HG03280 (cell line): ENCODE data around the gene PTK6.
A peak's percentile ranks its signal among the peaks of the same experiment; 100 is the strongest.

Experiments
- ATAC-seq: cut with Tn5 transposase; IDR thresholded peaks from one replicate; pipeline ENCODE4 v1.9.1; 2021; ENCODE audit warnings: mild to moderate bottlenecking, moderate library complexity; ENCODE audit not compliant: unreplicated experiment

The PTK6 gene

DNA sequence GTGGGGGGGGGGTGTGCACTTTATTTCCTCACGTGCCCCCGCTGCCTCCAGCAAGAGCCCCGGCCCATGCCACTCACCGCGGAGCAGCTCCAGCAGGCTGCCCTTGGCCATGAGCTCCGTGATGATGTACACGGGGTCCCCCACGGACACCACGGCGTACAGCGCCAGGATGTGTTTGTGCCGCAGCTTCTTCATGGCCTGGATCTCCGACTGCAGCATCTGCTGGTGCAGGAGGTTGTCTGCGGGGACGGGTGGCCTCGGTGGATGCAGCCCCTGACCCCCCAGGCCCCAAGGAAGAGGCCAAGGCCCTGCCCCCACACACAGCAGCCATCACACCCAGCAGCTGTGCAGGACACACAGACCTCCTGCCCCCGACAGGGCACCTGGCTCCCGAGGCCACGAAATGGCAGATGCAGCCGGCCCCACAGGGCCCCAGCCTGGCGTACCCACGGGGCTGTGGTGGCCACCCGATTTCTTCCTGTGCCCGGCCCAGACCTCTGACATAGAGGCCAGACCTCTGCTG, 4.7 kb downstream of the PTK6 start:
- ATAC-seq = no peak

DNA sequence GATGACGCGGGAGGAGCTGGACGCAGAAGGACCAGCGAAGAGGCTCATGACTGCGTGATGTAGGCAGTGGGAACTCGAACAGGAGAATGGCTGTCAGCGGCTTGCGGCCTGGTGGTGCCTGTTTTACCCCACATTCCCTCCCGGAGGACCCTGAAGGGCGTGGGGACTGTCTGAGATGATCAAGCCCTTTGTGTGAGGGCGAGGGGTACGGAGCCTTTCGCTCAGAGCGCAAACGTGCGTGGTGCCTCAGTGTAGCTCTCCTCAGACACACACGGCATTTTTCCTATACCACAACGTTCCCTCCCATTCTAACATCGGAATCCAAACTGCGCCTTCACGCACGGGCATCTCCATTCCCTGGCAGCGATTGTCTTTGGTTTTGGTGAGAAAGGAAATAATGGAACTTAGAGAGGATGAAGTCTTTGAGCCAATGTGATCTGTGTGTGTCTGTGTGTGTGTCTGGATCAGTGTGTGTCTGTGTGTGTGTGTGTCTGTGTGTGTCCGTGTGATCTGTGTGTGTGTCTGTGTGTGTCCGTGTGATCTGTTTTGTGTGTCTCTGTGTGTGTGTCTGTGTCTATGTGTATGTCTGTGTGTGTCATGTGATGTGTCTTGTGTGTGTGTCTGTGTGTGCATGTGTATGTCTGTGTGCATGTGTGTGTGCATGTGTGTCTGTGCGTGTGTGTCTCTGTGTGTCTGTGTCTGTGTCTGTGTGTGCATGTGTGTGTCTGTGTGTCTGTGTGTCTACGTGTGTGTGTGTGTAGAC, 5.3 kb downstream of the PTK6 start:
- no peak for ATAC-seq

DNA sequence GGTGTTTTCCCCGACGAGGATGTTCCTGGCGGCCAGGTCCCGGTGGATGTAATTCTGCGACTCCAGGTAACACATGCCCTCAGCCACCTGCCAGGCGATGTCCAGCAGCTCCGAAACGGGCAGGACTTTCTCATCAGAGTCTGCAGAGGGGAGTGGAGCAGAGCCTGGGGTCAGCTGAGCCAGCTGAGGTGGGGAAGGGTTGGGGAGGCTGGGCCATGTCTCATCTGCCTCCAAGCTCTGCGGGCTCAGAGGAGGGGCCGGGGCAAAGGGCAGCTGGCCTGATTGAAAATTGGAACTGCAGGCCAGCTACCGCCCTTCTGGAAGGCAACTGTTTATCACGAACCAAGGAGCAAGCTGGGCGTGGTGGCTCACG, 6.4 kb downstream of the PTK6 start:
- ATAC-seq = no peak

DNA sequence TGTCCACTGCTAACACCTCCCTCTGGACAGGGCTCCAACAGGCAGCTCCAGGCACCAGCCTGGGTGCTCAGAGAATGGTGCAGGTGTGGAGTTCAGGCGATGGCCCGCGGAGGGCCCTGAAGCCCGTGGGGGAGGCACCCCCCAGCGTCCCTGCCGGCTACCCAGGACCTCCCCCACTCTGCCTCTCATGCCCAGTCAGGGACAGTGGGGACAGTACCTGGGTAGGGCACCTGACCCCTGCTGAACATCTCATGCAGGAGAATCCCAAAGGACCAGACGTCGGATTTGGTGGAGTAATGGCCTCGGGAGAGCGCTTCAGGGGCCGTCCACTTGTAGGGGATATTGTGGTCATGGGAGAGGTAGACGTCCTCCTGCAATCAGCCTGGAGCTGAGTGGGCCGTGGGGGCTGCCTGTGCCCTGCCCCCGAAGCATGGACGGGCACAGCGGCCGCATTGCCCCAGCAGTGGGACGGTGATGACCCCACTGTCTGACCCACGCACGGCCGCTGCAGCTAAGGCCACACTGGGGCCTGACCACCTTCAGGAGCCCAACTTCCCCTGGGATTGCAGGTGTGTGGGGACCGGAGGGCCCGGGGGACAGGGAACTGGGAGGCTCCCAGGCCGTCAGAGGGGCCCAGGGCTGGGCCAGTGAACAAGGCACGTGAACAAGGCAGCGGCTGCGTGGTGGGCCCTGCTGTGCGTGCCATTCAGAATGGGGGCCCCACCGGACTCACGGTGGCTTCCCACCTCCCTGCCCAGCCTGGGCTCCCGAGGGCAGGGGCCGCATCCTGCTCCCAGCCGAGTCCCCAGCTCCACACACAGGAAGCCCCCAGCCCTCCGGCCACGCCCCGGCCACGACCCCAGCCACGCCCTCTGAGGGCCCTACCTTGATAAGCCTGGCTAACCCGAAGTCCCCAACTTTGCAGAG, 7.1 kb downstream of the PTK6 start:
- ATAC-seq = no peak

DNA sequence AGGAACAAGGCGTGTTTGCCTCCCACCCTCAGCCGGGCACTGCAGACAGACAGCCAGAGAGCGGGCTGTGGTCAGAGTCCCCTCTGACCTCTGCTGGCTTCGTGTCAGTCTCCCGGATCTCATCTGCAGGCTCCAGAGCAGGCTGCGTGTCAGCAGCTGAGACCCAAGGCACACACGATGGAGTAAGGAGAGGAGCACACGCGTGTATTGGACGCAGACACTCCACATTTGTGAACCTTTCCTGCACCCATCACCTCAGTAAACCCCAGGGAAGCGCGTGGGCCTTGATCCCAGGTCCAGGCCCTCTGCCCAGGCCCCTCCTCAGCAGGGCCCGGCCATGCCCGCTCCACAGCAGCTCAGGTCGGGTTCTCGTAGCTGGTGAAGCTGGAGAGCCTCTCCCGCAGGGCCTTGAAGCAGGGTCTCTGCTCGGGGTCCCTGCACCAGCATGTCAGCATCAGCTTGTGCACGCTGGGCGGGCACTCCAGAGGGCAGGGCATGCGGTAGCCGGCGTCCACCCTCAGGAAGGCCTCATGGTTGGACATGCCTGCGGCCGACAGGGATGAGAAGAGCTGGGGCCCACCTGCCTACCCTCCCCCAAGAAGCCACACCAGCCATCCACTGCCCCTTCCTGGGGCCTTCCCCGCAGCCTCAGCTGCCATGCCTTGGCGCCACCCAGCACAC, 7.9 kb downstream of the PTK6 start:
- no peak for ATAC-seq

DNA sequence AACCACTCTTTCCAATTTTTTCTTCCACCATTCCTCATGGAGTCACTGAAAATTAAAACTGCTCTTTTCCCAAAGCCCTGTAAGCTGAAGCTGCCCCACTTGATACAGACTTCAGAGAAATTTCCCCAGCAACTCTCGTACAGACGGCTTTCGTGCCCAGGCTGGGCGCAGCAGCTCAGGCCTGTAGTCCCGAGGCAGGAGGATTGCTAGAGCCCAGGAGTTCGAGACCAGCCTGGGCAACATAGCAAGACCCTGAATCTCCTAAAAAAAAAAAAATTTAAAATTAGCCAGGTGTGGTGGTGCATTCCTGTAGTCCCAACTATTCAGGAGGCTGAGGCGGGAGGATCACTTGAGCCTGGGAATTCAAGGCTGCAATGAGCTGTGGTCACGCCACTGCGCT, 10.0 kb downstream of the PTK6 start:
- ATAC-seq = no peak

DNA sequence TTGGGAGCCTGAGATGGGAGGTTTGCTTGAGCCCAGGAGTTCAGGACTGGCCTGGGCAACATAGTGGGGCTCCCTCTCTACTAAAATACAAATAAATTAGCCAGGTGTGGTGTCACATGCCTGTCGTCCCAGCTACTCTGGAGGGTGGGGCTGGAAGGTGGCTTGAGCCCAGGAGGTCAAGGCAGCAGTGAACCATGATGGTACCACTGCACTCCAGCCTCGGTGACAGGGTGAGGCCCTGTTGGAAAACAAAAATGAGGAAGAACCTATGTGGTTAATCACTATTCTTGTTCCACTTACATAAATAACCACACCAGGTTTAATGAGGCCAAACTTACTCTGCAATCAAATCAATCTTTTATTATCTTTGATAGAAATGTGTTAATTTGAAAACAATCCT, 11.2 kb downstream of the PTK6 start:
- no peak for ATAC-seq

DNA sequence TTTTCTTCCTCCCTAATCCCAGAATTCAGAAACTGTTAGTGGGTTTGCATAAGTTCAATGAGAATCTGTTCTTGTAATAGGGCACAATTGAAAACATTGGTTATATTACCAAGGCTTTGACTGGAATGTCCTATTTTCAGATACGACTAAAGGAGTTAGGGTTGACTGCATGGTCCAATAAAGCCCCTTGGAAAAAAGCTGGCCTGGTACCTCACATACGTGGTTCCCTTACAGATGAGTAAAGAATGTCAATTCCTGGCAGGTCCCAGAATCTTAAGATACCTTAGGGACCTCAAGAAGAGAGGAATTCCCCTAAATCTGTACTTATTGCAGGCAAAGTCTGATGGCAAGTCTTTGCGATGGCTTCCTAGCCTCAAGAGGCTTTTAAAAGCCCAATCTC, 12.0 kb downstream of the PTK6 start:
- no peak for ATAC-seq

DNA sequence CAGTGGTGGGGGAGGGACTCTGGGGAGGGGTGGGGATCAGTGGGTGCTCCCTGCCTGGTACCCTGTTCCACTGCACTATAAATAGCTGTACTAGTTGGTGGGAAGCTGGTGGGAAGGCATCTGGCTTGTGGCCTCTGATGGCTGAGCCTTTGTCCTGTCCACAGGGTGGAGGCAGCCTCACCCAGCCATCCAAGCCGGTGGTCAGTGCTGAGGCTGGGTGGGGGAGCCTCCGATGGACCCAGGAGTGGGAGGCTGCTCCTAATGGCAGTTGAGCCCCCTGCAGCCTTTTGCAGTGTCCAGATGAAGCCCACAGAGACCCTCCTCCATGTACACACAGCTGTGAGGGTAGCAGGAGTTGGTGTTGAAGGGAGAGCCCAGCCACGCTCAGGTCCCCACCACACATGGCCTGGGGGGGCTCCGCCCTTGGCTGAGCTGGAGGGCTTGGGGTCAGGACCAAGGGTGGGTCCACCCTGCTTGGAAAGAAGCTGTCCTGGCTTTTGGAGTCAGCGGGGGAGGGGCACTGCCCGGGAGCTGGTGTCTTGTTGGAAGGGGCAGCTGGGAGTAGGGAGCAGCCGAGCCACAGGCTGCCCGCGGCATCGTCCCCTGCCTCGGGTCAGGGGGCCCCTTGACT, 14.1 kb downstream of the PTK6 start:
- no peak for ATAC-seq

DNA sequence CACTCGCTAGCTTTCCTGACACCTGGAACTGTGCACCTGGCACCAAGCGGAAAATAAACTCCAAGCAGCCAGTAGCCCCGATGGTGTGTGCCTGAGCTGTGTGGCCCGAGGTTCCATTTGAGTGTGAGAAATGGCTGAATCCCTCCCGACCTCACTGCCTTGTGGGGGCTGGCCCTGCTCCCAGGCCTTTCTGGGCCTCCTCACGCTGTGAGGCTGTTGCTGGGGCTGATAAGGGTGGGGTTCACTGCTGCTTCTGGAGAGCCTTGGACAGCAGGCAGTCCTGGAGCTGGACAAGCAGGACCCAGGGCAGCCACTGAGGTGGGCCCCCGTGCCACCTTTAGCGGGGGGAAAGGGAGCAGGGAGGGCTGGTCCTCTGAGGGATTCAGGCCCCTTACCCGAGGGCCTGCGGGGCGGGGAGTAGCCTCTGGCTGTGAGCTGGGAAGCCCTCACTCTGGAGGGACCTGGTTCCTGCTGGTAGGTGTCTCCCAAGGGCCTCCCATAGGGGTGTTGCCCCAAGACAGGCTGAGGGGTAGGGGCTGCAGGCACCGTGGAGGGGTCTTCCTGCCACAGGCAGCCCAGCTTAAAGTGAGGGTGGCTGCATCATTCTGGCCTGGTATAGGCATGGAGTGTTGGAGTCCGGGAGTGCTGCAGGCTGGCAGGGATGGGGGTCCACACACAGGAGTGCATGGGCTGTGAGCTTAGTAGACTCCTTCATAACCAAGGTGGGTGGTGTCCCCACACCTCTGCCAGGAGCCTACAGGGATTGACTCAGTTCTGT, 14.9 kb downstream of the PTK6 start:
- no peak for ATAC-seq

DNA sequence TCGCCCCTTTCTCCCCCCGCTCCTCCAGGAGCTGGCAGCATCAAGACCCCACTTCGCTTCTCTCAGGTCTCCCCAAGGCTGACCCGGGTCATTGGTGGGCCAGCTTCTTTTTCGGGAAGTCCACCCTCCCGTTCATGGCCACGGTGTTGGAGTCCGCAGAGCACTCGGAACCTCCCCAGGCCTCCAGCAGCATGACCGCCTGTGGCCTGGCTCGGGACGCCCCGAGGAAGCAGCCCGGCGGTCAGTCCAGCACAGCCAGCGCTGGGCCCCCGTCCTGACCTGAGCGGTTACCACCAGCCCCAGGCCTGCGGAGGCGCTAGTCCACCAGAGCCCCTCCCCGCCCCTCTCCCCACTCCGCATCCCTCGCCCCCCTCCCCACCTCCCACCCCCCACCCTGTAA, 15.6 kb downstream of the PTK6 start:
- no peak for ATAC-seq

DNA sequence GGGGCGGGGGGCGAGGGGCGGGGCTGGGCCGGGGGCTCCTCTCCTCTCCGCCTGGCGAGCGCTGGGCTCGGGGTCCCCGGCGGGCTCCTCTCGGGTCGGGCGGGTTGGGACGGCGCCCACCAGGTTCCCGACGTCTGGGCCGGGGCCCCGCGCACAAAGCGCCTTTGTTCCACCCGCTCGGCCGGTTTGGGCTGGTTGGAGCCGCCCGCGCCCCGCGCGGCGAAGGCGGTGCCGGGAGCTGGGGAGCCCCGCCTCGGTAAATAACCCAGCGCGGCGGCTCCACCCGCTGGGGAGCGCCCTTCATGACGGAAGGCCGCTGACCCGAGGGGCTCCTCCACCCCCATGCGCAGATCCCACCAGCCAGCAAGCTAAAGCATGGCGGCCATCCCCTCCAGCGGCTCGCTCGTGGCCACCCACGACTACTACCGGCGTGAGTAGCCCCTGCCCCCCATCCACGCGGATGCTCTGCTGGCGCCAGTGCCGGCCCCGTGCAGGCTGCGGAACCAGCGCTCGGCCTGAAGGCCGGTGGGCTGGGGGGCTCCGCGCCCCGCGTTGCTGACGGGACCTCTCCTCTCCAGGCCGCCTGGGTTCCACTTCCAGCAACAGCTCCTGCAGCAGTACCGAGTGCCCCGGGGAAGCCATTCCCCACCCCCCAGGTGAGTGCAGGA, 16.1 kb downstream of the PTK6 start:
- peak; percentile 48 for ATAC-seq

DNA sequence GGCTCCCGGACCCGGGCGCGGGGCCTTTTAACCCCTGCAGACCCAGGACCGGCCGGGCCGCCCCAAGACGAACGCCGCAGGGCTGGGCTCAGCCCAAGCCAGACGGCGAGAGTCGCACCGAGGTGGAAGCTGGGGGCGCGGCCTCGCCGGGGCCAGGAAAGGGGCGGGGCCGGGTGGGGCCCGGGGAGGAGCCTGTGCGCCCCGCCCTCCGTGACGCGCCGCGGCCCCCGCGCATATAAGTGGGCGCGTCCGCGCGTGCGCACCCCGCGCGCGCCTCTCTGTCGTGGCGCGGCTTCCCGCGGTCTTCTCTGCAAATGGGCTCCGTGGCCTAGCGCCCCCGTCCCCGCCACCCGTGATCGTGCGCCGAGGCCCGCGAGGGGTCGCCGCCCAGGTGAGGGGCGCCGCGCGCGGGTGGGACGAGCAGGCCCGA, 16.7 kb downstream of the PTK6 start, which contains the start of gene PPDPF:
Gene PPDPF, plus strand, starts transcription at position 262 of the 430 bp plus-strand sequence. CDS start 544 bp downstream, outside the sequence.
- ATAC-seq = peak; percentile 60

DNA sequence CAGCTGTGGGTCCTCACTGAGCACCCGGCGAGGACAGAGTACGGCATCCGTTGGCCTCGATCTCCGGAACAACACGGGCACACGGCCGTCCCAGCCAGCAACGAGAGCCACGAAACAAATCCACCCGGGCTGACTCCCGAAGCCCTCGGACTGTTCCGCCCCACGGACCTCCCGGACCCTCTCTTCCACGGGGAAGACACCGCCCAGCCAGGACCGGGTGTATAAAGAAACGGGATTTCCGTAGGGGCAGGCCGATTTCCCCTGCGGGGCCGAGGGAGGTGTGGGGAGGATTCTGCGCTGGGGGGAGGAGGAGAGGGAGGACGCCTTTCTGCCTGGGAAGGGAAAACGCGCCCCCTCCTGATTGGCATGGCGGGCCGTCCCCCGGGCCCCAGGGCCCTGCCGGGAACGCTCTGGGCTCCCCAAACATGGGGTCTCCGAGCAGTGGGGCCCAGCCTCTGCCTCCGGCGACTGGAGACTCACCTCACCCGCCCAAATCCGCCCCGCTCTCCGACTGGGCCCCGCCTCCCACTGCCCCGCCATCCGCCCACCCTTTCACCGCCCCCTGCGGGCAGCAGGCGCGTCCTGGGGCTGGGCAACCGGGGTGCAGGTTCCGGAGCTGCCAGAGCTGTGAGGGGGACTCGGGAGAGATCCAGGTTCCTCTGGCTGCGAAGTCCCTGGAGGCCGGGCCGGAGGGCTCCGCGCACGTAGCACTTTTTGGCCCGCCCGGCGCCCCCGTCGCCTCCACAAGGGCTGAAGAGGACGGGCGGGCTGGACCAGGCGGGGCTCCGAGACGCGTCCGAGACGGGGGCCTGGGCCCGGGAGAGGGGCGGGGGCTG, 17.3 kb downstream of the PTK6 start:
- ATAC-seq = peak; percentile 34

DNA sequence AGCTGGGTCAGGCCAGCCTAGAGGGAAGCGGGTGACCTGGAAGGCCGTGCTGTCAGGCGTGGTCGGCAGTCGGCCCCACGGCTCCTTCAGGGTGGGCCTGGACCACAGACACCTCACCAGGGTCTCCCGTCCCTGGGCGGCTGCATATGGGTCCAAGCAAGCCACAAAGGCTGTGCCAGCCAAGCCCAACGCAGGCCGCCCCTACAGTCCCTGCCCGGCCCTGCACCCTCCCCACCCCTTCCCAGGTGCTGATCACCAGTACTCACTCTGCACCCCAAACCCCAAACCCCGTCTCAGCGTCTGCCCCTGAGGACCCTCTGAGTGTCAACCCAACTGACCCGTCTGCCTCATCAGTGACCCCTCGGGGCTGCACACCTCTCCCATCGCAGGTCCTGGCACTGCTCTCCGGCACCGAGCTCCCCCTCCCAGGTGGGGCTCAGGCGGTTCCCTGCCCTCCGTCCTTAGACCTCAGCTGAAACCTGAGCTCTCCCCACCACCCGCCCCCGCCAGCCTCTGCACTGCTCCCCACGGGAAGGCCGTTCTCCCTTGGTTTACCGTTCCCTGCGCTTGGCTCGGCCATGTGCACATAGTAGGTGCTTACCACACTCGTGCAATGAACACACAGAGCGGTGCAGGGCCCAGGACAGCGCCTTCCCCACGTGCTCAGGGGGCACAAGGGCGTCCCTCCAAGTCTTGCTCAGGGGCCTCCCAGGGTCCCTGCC, 18.1 kb downstream of the PTK6 start:
- no peak for ATAC-seq

DNA sequence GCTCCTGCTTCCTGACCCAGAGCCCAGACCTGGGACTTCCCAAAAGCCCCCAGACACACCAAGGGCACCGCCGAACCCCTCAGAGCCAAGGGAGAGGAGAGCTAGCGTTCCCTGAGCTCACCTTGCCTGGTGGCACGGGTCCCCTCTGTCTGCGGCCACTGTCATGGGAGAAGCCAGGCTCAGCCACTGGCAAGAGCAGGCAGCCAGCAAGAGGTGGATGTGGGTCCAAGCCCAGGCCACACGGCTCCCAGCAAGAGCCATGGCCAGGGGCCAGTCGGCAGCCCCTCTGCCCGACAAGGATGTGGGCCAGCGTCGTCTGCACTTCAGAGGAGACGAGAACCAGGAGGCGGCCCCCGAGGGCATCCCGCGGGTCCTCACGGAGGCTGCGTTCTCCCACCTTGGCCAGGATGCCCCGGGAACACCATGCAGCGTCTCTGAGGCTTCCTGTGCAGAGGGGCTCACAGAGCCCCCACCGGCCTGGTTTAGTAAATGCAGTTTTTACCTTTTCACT, 18.8 kb downstream of the PTK6 start:
- ATAC-seq = no peak
